Loucy (cell line): ENCODE data around the gene IRAG1.

Source experiments
- H2AFZ ChIP-seq: fragments of 200-600 bp; sonication (generic); 2 replicates; pipeline ENCODE4 v1.6.0; 2016; ENCODE audit warnings: antibody characterized with exemption, mild to moderate bottlenecking, low read length, moderate library complexity
- H3F3A ChIP-seq: fragments of 200-600 bp; 2 replicates; pipeline ENCODE4 v1.6.0; 2016; ENCODE audit warnings: antibody characterized with exemption, low read depth, mild to moderate bottlenecking
- H3K27me3 ChIP-seq: fragments of 200-600 bp; sonication (generic); 2 replicates; pipeline ENCODE4 v1.6.1; 2014; ENCODE audit warnings: low read length, mild to moderate bottlenecking; ENCODE audit not compliant: insufficient read depth, poor library complexity, severe bottlenecking
- H3K36me3 ChIP-seq: fragments of 200-600 bp; sonication (generic); 2 replicates; pipeline ENCODE4 v1.6.1; 2016; ENCODE audit warnings: low read length; ENCODE audit not compliant: insufficient read depth
- H3K4me1 ChIP-seq: fragments of 200-600 bp; sonication (generic); 2 replicates; pipeline ENCODE4 v1.5.1; 2014; ENCODE audit warnings: low read length, mild to moderate bottlenecking; ENCODE audit not compliant: insufficient read depth, poor library complexity, severe bottlenecking
- H3K4me2 ChIP-seq: fragments of 200-600 bp; sonication (generic); 2 replicates; pipeline ENCODE4 v1.6.0; 2014; ENCODE audit warnings: antibody characterized with exemption, low read length, low read depth, mild to moderate bottlenecking; ENCODE audit not compliant: poor library complexity, severe bottlenecking
- H3K4me3 ChIP-seq: fragments of 200-600 bp; sonication (generic); 2 replicates; pipeline ENCODE4 v1.5.1; 2014; ENCODE audit warnings: low read length, mild to moderate bottlenecking, mixed read lengths; ENCODE audit not compliant: poor library complexity, severe bottlenecking
- H3K79me2 ChIP-seq: fragments of 200-600 bp; sonication (generic); 2 replicates; pipeline ENCODE4 v1.6.1; 2014; ENCODE audit warnings: low read length; ENCODE audit not compliant: insufficient read depth
- H3K9ac ChIP-seq: fragments of 200-600 bp; sonication (generic); 2 replicates; pipeline ENCODE4 v1.6.0; 2014; ENCODE audit warnings: mild to moderate bottlenecking, low read depth, low read length, moderate library complexity; ENCODE audit not compliant: poor library complexity, severe bottlenecking
- H3K9me2 ChIP-seq: fragments of 200-600 bp; sonication (generic); replicated peaks from 2 replicates; pipeline ENCODE4 v1.6.1; 2016; ENCODE audit warnings: low read depth, low read length, mixed read lengths
- H3K9me3 ChIP-seq: fragments of 200-600 bp; sonication (generic); 2 replicates; pipeline ENCODE4 v1.6.1; 2014; ENCODE audit warnings: mild to moderate bottlenecking, antibody characterized with exemption, low read length, low read depth; ENCODE audit not compliant: insufficient read depth
- H4K20me1 ChIP-seq: fragments of 200-600 bp; sonication (generic); 2 replicates; pipeline ENCODE4 v1.6.0; 2014; ENCODE audit warnings: antibody characterized with exemption, low read length, mild to moderate bottlenecking; ENCODE audit not compliant: insufficient read depth, poor library complexity, severe bottlenecking
- EZH2phosphoT487 ChIP-seq: fragments of 200-600 bp; IDR thresholded peaks from 2 replicates; pipeline ENCODE4 v1.6.1; 2018; ENCODE audit warnings: antibody characterized with exemption, mild to moderate bottlenecking, moderate library complexity, borderline replicate concordance
- TF ChIP-seq, protein P1 (sequence below): fragments of 200-600 bp; sonication (generic); conservative IDR thresholded peaks from 2 replicates; pipeline ENCODE4 v1.5.1; 2014; ENCODE audit warnings: mild to moderate bottlenecking, antibody characterized with exemption, low read length

IRAG1 gene

DNA sequence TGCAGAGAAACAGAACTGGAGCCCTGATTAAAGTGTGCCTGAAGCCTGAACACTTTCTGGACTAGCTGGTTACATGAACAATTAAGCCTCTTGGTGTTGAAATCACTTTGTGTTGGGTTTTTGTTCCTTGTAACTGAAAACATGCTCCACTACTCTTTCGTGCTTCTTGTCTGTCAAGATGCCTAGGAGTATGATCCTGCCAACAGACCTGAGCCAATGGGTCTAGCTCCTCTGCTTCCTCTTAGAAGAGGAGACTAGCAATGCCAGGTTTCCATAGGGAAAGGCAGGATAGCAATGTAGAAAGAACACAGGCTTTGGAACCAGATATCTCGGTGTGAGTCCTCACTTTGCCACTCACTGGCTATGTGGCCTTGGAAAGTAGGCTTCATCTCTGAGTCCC is 40.3 kb downstream of the IRAG1 start:
- H4K20me1 ChIP-seq = no peaks in the 10 kb centered on the region
- no peaks in the 10 kb centered on the region for H3K9me2 ChIP-seq
- H2AFZ ChIP-seq = no peak overlapping the region
- H3K4me1 ChIP-seq = peaks cover 29% of the 10 kb centered on the region
- H3K79me2 ChIP-seq = no peaks in the 10 kb centered on the region
- no peaks in the 10 kb centered on the region for H3K36me3 ChIP-seq
- no peak overlapping the region for H3K9ac ChIP-seq
- no peak overlapping the region for H3K4me2 ChIP-seq
- no peaks in the 10 kb centered on the region for H3K27me3 ChIP-seq
- H3F3A ChIP-seq = no peaks in the 10 kb centered on the region
- H3K9me3 ChIP-seq = no peaks in the 10 kb centered on the region
- no peak overlapping the region for H3K4me3 ChIP-seq
- TF ChIP-seq, protein P1, sequence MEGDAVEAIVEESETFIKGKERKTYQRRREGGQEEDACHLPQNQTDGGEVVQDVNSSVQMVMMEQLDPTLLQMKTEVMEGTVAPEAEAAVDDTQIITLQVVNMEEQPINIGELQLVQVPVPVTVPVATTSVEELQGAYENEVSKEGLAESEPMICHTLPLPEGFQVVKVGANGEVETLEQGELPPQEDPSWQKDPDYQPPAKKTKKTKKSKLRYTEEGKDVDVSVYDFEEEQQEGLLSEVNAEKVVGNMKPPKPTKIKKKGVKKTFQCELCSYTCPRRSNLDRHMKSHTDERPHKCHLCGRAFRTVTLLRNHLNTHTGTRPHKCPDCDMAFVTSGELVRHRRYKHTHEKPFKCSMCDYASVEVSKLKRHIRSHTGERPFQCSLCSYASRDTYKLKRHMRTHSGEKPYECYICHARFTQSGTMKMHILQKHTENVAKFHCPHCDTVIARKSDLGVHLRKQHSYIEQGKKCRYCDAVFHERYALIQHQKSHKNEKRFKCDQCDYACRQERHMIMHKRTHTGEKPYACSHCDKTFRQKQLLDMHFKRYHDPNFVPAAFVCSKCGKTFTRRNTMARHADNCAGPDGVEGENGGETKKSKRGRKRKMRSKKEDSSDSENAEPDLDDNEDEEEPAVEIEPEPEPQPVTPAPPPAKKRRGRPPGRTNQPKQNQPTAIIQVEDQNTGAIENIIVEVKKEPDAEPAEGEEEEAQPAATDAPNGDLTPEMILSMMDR = no peak

DNA sequence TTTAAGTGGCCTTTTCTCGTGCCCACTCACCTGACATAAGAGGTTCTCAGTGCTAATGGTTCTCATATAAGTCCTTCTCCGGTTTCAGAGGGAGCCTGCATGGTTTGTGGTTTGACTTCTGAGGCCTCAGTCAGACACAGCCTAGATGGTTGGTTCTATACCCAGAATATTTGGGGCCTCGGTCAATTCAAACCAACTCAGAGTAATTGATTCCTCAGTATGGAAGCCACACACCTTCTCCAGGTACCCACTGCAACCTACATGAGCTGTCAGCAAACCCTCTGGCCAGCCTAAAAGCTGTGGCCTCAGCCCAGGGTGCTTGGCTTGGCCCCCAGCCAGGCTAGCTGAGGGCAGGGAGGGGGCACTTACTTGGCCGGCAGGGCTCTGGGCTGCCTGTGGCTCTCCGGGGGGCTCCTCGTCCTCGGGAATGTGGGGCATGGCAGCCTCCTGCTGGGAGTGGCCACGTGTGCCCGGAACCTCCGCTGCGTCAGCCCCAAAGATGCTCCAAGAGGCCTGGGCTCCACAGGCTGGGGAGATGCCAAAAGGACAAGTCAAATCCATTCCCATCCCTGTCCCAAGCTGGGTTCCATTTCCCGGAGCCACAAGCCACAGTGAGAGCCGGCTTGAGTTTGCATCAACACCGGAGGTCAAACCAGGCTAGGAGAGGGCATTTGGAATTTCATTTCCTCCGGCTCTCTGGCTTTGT is 41.7 kb downstream of the IRAG1 start:
- Histone ChIP-seq H4K20me1 (no peaks in the 10 kb centered on the region), H3K9me2 (no peaks in the 10 kb centered on the region), H3F3A (no peaks in the 10 kb centered on the region), H3K9me3 (no peaks in the 10 kb centered on the region), H3K27me3 (no peaks in the 10 kb centered on the region), H3K79me2 (no peaks in the 10 kb centered on the region), H3K4me2 (no peak overlapping the region), H3K4me1 (peaks cover 37% of the 10 kb centered on the region), H3K9ac (no peak overlapping the region), H3K4me3 (no peak overlapping the region), H3K36me3 (no peaks in the 10 kb centered on the region), H2AFZ (no peak overlapping the region)
- no peak for TF ChIP-seq EZH2phosphoT487
- TF ChIP-seq, protein P1 = no peak

DNA sequence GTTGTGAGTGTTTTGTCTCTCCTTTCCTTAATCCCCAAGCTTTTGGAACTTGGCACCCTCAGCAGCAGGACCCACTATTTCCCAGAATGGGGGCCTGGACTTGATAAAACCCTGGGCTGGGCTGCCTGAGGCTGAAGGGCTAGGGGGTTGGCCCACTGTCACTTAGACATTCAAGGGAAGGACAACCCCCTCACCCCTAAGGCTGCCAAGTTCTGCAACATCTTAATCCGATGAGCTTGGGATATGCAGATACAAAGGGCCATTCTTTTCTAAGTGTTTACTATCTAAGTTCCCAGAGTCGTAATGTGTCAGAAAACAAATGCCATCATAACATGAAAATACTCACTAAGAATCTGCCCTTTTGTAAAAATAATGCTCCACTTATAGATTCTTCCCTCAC is 42.9 kb downstream of the IRAG1 start:
- no peaks in the 10 kb centered on the region for H3K36me3 ChIP-seq
- no peak overlapping the region for H3K4me3 ChIP-seq
- H3K9ac ChIP-seq = no peak overlapping the region
- peaks cover 49% of the 10 kb centered on the region for H3K4me1 ChIP-seq
- no peak overlapping the region for H2AFZ ChIP-seq
- H3K4me2 ChIP-seq = no peak overlapping the region
- no peaks in the 10 kb centered on the region for H3K9me3 ChIP-seq
- no peaks in the 10 kb centered on the region for H4K20me1 ChIP-seq
- H3K9me2 ChIP-seq = no peaks in the 10 kb centered on the region
- TF ChIP-seq, protein P1 = no peak
- TF ChIP-seq EZH2phosphoT487 = no peak
- no peaks in the 10 kb centered on the region for H3K79me2 ChIP-seq
- no peaks in the 10 kb centered on the region for H3F3A ChIP-seq
- H3K27me3 ChIP-seq = no peaks in the 10 kb centered on the region
